ENCODE data around the gene OR52H1.

Gene OR52H1

GRCh38 chr11:5514841-5515240 is 33.5 kb downstream of the OR52H1 start:
- Histone ChIP-seq H2AFZ (no peak overlapping the region), H3K27ac (no peak overlapping the region), H3K4me3 (ENCODE audit: low read depth, low read length) (no peak overlapping the region), H3K27me3 (ENCODE audit: control insufficient read depth, insufficient read depth, low read length) (no peaks in the 10 kb centered on the region), H3K4me2 (ENCODE audit: low read length) (no peak overlapping the region), H3K36me3 (ENCODE audit: control insufficient read depth, insufficient read depth, low read length) (no peaks in the 10 kb centered on the region), H3K9ac (no peak overlapping the region), H3K4me1 (no peaks in the 10 kb centered on the region), H3K79me2 (no peaks in the 10 kb centered on the region), H3K9me3 (ENCODE audit: control insufficient read depth, low read length) (no peaks in the 10 kb centered on the region)
- no peak for TF ChIP-seq CTCF (IDR thresholded peaks at IDR 0.05)

- H3K27me3 ChIP-seq (ENCODE audit: control insufficient read depth, insufficient read depth, low read length) = no peaks in the 10 kb centered on the region
- no peaks in the 10 kb centered on the region for H3K36me3 ChIP-seq (ENCODE audit: control insufficient read depth, insufficient read depth, low read length)
- H3K27ac ChIP-seq = no peak within 1 kb of the TSS
- TF ChIP-seq CTCF (IDR thresholded peaks at IDR 0.05) = no peak
- H3K79me2 ChIP-seq = no peaks in the 10 kb centered on the region
- H3K4me3 ChIP-seq (ENCODE audit: low read depth, low read length) = no peak within 1 kb of the TSS
- no peaks in the 10 kb centered on the region for H3K9me3 ChIP-seq (ENCODE audit: control insufficient read depth, low read length)
- H3K4me2 ChIP-seq (ENCODE audit: low read length) = no peak within 1 kb of the TSS
- no peak within 1 kb of the TSS for H2AFZ ChIP-seq
- H3K9ac ChIP-seq = no peak within 1 kb of the TSS
- H3K4me1 ChIP-seq = no peaks in the 10 kb centered on the region
Observed at GRCh38 chr11:5509803-5510202, 38.5 kb downstream of the OR52H1 start, which contains the start of gene UBQLN3. TSS of gene UBQLN3 (minus strand) at chr11:5509957. CDS start at chr11:5509558, 399 bp downstream.

- no peak overlapping the region for H3K4me2 ChIP-seq (ENCODE audit: low read length)
- H3K9me3 ChIP-seq (ENCODE audit: control insufficient read depth, low read length) = no peaks in the 10 kb centered on the region
- H2AFZ ChIP-seq = no peak overlapping the region
- no peak for TF ChIP-seq CTCF (IDR thresholded peaks at IDR 0.05)
- no peaks in the 10 kb centered on the region for H3K4me1 ChIP-seq
- H3K36me3 ChIP-seq (ENCODE audit: control insufficient read depth, insufficient read depth, low read length) = no peaks in the 10 kb centered on the region
- no peak overlapping the region for H3K9ac ChIP-seq
- H3K4me3 ChIP-seq (ENCODE audit: low read depth, low read length) = no peak overlapping the region
- no peaks in the 10 kb centered on the region for H3K27me3 ChIP-seq (ENCODE audit: control insufficient read depth, insufficient read depth, low read length)
- no peak overlapping the region for H3K27ac ChIP-seq
- no peaks in the 10 kb centered on the region for H3K79me2 ChIP-seq
Observed at GRCh38 chr11:5508605-5509004, 39.7 kb downstream of the OR52H1 start.

- Histone ChIP-seq H3K27me3 (ENCODE audit: control insufficient read depth, insufficient read depth, low read length) (no peaks in the 10 kb centered on the region), H3K4me1 (no peaks in the 10 kb centered on the region), H3K36me3 (ENCODE audit: control insufficient read depth, insufficient read depth, low read length) (no peaks in the 10 kb centered on the region), H3K4me3 (ENCODE audit: low read depth, low read length) (no peak overlapping the region), H3K9ac (no peak overlapping the region), H3K27ac (no peak overlapping the region), H2AFZ (no peak overlapping the region), H3K9me3 (ENCODE audit: control insufficient read depth, low read length) (no peaks in the 10 kb centered on the region), H3K79me2 (no peaks in the 10 kb centered on the region), H3K4me2 (ENCODE audit: low read length) (no peak overlapping the region)
- no peak for TF ChIP-seq CTCF (IDR thresholded peaks at IDR 0.05)
Observed at GRCh38 chr11:5507933-5508305, 40.4 kb downstream of the OR52H1 start.

- Histone ChIP-seq H3K27ac (no peak overlapping the region), H3K4me3 (ENCODE audit: low read depth, low read length) (no peak overlapping the region), H3K79me2 (no peaks in the 10 kb centered on the region), H3K4me1 (no peaks in the 10 kb centered on the region), H3K36me3 (ENCODE audit: control insufficient read depth, insufficient read depth, low read length) (no peaks in the 10 kb centered on the region), H3K4me2 (ENCODE audit: low read length) (no peak overlapping the region), H3K9ac (no peak overlapping the region), H3K9me3 (ENCODE audit: control insufficient read depth, low read length) (no peaks in the 10 kb centered on the region), H2AFZ (no peak overlapping the region), H3K27me3 (ENCODE audit: control insufficient read depth, insufficient read depth, low read length) (no peaks in the 10 kb centered on the region)
- no peak for TF ChIP-seq CTCF (IDR thresholded peaks at IDR 0.05)
Observed at GRCh38 chr11:5507177-5507932, 41.0 kb downstream of the OR52H1 start.

Measured in parathyroid adenoma (tissue), 2 donors.